CD4-positive, alpha-beta T cell treated with Interleukin-4 for 4 hours (primary cell): ENCODE results near the gene WBP4.

Experiments used
- DNase-seq: peaks from one replicate; pipeline ENCODE4 v3.0.0-alpha.2; 2020

WBP4 gene

DNA sequence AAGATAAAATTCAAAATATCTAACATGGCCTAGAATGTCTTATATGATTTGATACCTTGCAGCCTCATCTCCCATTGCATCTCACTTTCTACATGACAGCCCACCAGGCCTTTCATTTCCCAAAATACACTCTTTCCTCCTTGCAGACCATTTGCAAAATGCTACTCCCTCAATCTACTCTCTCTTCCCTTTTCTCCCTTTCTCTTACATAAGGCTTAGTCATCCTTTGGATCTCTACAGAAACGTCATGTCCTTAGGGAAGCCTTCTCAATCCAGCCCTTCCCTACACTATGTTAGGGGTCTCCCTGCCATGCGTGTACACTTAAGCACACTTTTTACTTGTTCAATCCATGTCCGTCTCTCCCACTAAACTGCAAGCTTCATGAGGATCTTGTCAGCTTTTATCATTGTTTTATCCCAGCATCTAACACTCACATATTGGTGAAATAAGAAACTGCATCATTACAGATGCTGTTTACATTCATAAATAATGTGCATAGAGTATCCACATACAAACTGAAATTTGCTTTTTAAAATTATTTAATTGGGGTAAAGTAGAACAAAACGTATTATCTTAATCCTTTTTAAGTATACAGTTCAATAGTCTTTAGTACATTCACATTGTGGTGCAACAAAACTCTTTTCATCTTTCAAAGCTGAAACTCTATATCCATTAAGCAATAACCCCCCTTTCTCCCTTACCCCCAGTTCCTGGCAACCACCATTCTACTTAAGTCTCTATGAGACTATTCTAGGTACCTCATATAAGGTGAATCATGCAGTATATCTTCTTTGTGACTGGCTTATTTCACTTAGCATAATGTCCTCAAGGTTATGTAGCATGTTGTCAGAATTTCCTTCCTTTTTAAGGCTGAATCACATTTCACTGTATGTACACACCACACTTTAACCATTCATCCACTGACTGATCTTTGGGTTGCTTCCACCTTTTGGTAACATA is 11.5 kb upstream of the WBP4 start:
- no peak for DNase-seq

DNA sequence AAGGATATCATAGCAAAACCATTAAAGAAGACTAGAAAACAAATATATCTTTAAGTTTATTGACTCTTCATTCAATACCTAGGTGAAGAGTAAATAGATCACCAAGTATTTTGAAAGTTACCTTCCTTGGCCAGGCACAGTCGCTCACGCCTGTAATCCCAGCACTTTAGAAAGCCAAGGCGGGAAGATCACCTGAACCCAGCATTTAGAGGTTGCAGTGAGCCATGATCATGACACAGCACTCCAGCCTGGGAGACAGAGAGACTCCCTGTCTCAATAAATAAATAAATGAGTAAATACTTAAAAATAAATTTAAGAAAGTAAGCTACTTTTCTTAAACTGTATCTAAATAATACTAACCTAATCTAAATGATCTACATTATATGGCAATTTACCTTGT is 8.9 kb upstream of the WBP4 start:
- no peak for DNase-seq

DNA sequence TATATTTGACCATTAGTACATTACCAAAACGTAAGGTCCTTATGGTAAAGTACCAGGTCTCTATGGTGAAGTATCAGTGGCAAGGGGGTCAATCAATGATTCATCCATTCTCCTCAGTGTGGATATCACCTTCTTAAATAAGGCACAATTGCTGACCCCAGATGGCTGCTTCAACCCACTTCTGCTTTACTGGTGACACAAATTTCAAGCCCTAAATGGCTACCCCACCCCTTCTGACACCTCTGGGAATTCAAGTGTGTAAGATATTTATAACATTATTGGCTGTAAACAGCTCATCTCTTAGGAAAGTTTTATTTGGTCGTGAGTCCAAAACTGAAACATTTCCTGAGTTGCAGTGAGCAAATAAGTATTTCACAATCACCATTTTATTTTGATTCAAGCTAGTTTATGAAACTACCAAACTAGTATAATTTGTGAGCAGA is 7.9 kb upstream of the WBP4 start:
- DNase-seq: peak; percentile 16

DNA sequence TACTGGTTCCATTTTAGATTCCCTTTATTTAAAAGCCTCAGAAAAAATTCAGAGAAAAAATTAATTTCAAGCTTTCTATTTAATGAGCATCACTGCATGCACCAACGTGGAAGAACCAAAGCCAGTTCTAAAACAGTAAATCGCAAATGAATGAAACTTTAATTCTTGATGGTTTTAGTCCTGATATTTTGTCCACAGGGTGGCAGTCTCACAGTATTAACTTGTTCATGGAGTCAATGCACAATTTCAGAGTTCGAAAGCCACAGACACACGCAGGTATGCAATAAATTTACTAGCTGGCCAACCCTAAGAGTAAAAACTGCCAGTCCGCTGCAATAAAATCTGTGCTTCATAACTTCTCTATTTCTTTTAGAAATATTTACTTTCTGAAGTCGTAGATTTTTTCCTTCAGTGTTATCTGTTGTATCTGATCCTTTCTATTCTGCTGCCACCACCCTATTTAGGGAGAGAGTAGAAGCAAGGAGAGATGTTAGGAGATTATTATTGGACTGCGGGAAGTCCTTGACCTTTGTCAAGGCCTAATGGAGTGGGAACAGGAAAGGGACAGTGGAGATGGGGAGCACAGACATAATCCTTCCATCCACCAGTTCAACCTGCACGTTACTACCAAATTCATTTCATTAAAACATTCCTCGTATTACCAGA is 7.0 kb upstream of the WBP4 start:
- peak; percentile 70 for DNase-seq

DNA sequence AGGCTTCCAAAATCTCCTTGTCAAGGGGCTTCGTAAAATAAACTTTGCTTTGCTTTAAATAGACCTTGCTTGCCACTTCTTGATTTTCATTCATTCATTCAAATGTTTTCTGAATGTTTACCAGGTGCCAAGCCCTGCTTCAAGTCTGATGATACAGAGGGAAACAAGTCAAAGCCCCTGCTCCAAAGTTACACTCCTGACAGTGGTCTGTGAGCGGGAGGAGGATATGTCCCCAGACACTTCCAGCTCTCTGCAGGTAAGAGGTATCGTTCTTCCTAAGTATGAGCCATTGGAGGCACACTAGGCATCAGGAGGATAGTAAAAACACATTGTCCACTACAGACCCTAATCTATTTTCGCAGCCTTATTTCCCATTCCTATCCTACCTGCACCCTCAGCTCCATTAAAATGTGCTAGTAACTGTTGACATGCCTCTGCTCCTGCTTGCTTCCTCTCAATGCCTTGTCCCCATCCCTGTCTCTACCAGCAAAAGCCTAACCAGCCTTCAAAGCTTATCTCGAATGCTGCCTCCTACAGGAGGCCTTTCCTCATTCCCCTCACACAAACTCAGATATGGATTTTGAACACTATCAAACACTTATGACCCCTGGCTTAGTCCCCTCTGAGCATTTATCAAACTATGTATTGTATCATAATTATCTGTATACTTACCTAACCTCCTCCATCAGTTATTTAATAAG is 6.2 kb upstream of the WBP4 start:
- no peak for DNase-seq

DNA sequence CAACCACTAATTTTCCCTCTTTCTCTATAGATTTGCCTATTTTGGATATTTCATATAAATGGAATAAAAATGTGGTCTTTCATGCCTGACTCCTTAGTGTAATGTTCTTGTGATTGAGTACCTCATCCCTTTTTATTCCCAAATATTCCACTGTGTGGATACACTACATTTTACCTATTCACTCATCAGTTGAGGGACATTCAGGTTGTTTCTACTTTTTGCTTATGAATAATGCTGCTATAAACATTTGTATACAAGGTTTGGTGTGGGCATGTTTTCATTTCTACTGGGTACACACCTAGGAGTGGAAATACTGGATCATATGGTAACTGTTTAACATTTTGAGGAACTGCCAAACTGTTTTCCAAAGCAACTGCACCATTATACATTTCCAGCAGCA is 5.1 kb upstream of the WBP4 start:
- DNase-seq: no peak

DNA sequence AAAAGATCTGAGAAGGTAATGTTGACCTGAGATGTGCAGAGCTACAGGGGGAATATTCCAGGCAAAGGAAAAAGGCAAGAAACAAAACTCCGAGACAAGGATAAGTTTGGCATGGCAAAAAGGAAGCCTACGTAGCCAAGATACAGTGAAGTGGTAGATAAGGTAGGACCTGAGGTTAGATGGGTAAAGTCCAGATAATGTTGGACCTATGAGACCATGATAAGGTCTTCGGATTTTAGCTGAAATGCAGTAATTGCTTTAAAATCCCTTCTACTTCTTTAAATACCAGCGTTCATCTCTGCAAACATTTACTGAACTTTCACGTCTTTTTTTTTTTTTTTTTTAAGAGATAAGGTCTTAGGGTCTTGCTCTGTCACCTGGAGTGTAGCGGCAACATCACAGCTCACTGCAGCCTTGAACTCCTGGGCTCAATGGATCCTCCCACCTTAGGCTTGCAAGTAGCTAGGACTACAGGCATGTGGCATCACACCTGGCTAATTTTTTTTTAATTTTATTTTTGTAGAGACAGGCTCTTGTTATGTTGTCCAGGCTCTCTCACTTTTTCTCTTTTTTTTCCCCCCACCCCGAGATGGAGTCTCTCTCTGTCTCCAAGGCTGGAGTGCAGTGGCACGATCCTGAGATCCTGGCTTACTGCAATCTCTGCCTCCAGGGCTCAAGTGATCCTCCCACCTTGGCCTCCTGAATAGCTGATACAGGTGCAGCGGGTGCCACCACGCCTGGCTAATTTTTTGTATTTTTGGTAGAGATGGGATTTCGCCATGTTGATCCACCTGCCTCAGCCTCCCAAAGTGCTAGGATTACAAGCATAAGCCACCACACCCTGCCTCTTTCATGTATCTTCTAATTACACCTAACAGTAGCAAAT is 4.2 kb upstream of the WBP4 start:
- DNase-seq: no peak

DNA sequence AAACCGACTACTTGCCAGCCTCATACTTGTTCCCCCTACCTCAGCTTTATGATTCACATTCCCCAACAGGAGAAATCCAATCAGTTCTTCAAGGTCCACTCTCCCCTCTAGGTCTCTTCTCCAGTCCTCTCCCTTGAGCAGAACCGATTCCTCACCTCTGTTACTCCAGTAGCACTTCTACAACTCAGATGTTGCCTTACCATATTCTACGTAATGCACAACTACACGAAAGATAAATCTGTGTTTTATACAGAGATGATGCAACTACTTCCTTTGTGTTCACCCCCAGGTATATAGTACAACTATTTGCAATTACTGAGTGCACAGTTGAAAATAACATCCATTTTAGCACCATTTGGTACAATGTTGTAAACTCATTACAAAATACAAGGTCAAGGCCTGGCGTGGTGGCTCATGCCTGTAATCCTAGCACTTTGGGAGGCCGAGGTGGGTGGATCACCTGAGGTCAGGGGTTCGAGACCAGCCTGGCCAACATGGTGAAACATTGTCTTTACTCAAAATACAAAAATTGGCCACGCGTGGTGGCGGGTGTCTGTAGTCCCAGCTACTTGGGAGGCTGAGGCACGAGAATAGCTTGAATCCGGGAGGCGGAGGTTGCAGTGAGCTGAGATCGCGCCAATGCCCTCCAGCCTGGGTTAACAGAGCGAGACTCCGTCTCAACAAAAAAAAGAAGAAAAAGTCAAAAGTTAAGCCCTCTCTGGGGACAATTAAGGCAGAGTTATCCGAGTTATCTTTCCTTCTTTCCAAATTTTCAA is 2.8 kb upstream of the WBP4 start:
- no peak for DNase-seq

DNA sequence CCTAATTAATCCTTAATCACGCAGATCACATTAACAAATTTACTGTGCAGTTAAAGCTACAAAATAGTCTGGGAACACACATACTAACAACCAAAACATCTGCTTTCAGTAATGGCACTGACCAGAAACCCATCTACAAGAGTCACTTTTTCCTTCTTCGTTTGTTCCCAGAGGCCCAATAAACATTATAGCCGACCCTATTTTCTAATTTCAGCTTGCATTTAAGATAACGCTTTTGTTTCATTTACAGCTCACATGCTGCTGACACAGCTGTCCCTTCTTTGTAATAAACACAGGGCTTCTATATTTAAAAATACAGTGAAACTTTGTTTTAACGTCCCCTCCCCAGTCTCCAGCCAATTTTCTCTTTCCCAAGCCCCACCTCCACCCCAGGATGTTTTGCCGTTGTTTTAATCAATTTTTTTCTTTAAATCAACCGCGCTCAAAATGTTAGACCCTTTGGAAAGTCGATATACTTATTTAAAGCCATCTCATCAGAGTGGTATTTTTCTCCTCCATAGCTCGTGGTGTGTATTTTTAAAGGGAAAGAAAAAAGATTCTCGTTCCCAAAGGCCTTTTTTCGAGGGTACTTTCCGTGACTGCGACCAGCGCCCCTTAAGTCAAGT is 1.7 kb upstream of the WBP4 start:
- no peak for DNase-seq

DNA sequence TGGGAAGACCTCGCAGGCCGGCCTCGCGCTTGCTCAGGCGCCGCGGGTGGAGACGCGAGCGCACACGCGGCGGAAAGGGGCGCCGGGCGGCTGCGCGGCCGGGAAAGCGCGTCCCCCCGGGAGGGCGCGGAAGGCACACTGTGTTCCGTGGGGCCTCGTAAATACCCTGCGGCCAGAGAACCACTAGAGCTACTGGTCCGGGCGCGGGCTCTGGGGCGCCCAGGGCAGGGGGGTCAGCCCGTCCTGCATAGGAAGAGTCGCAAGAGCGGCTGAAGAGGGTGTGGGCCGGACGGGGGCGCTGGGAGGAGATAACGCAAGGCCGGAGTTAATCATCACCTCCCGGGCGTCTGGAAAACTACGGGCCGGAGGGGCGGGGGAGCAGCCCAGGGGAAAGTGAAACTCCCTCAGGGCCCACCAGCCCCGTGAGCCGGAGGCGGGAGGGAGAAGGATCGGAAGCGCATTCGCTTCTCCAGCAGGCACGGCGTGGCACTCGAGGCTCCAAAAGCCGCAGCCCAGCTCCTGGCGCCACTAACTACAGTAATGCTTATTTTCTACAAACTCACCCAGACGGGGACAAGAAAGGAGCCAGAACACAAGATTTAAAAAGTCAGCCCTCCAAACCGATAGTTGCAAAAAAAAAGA is 1.1 kb upstream of the WBP4 start:
- peak; percentile 71 for DNase-seq

DNA sequence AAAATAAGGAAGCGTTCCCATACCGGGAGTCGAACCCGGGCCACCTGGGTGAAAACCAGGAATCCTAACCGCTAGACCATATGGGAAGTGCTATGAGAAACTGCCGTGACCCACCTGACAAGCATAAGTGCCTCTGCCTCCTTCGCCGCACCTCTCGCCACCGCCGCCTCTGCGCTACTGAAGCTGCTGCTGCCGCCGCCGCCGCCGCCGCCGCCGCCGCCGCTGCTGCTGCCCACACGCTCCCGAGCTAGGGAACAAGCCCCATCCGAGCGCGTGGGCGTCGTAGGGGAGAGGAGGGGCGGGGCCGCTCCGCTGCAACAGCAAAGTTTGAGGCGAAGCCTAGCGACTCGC is 610 bp upstream of the WBP4 start:
- peak; percentile 82 for DNase-seq

DNA sequence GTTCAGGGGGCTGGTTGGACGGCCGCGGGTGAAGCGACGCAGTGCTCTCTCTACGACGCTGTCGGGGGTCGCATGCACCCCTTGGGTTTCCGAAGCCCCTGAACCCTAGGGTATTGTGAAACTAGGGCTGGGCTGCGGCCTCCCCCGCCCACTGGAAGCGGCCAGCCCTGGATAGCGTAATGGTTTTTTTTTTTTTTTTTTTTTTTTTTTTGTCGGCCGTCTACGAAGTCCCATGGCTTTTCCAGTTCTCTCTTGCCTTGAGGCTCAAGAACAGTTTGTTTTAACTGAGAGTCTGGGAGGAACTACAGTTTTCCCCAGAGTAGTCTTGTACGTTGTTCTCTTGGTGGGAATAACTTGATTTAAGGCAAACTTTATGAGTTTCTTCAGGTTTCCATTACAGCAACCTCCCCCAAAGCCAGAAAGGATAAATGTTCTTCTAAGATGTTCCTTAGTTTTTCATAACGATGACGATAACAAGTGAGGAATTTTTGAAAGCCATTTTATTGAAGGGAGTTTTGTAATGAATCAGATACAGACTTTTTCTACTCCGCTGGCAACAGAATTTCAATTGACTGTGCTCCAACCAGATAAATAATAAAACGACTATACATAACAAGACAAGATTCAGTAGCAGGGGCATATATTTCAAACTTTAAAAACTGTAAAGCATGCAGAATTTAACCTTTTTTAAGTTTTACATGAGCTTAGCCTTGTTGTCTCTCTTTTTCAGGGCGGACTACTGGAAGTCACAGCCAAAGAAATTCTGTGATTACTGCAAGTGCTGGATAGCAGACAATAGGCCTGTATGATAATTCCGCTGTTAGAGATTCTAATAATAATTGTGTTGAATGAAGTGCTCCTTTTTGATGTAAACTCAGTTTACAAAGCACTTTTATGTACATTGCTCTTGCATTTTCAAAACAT is 867 bp downstream of the WBP4 start:
- DNase-seq: no peak

DNA sequence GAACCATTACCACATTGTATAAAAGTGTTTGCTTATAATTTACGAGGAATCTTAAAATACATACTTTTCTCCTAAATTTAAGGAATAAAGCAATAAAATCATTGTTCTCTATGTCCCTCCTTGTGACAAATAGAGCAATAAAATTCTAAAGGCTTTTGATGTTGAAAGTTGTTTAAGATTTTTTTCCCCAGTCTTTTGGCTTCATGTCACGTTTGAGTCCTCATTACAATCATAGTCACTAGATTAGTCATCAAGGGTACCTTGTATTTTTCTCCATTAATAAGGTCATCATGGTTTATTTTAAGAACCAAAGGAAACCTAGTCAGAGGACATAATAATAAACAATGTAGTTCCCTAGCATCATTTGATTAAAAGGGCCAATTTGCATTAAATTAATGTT is 3.2 kb downstream of the WBP4 start:
- DNase-seq: no peak

DNA sequence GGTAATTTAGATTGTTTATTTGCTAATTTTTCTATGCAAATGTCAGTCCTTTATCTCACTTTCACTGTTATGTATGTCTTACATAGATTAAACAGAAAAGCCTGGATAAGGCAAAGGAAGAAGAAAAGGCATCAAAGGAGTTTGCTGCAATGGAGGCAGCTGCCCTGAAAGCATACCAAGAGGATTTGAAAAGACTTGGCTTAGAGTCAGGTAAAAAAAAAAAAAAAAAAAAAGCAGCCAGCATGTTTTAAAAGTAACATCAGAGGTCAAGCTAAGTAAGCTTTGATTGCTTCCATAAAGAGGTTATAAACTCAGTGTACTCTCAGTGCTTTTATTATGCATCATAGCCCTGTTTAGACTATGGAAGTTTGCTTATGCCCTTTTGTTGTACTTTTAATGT is 3.8 kb downstream of the WBP4 start:
- DNase-seq: no peak

DNA sequence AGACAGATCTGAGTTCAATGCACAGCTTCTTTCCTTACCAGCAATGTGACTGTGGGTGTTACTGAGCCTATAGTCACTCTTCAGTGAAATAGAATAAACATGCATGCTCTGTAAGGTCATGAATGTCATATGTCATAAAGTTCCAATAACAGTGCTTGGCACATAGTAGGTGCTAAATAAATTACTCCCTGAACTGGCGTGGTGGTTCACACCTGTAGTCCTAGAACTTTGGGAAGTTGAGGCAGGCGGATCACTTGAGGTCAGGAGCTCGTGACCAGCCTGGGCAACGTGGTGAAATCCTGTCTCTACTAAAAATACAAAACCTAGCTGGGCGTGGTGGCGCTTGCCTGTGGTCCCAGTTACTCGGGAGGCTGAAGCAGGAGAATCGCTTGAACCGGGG is 13.2 kb downstream of the WBP4 start:
- DNase-seq: no peak

DNA sequence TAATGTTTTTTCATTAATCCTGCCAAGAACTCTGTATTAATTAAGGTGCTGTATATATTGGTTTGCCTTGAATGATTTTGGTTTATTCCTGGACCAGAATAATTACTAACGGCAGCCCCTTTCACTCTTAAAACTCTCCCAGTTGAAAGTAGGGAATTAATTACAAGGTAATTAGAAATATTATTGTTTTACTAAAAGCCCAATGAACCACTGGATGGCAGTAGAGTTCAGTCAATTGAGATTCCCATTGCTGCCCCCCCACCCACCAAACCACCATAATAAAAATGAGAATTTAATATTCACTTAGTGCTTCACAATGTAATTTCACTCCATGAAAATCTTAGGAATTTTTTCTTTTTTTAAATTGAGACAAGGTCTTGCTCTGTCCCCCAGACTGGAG is 13.7 kb downstream of the WBP4 start:
- DNase-seq: peak; percentile 49

DNA sequence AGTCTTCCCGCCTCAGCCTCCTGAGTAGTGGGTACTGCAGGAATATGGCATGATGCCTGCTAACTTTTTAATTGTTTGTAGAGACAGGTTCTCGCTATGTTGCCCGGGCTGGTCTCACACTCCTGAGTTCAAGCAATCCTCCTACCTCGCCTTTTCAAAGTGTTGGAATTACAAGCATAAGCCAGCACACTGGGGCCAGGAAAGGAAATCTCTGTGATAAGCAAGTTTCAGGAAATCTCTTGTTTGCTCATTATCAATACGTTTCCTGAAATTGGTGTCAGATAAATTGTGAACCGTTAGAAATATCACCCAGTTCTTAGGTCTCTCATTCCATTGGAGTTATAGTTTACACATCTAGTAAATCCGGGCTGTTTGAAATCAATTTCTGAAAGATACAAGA is 14.2 kb downstream of the WBP4 start:
- DNase-seq: no peak

DNA sequence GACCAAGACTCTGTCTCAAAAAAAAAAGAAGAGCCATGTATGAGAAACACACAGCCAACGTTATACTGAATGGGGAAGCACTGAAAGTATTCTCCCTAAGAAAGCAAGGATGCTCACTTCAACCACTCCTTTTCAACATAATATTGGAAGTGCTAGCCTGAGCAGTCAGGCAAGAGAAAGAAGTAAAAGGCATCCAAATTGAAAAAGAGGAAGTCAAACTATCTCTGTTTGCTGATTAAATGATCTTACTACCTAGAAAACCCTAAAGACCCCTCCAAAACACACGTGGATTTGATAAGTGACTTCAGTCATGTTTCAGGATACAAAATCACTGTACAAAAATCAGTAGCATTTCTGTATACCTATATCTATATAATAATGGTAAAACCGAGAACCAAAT is 16.2 kb downstream of the WBP4 start:
- DNase-seq: no peak

DNA sequence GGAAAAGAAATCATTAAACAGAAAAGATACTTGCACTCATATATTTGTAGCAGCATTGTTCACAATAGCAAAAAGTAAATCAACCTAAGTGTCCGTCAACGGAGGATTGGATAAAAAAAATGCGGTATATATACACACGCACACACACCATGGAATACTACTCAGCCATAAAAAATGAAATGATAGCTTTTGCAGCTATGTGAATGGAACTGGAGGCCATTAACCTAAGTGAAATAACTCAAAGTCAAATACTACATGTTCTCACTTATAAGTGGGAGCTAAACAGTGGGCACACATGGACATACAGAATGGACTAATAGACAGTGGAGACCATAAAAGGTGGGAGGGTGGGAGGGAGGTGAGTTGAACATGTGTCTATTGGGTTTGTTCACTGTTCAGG is 18.4 kb downstream of the WBP4 start:
- DNase-seq: no peak
